ENCODE measurements around the gene GPR42. TPM values are rescaled to one million over a fixed set of nuclear protein-coding genes. Genes with fewer than 3 reads are reported as not detected.

GPR42 gene
- total RNA-seq, 1 donor from 2014 or later: not detected

- Histone ChIP-seq H3K9me3 (no peaks in the 10 kb centered on the region), H3K36me3 (no peaks in the 10 kb centered on the region), H3K27ac (no peak overlapping the region), H3K4me3 (no peak overlapping the region), H3K27me3 (no peaks in the 10 kb centered on the region), H3K4me1 (no peaks in the 10 kb centered on the region)
- no peak for DNase-seq
- intact Hi-C loops (cut with DNase I): no loop called here
- ATAC-seq: no peak
- TF ChIP-seq CTCF (IDR thresholded peaks at IDR 0.05): no peak
These were observed 17.6 kb downstream of the GPR42 start for GRCh38 chr19:35388277-35389054.

GRCh38 chr19:35389192-35389861 lies 18.5 kb downstream of the GPR42 start:
- no peak for TF ChIP-seq CTCF (IDR thresholded peaks at IDR 0.05)
- H3K27me3 ChIP-seq: no peaks in the 10 kb centered on the region

GRCh38 chr19:35392742-35393715 lies 22.2 kb downstream of the GPR42 start:
- Histone ChIP-seq H3K4me3 (no peak overlapping the region), H3K4me1 (peaks cover 5% of the 10 kb centered on the region), H3K27ac (no peak overlapping the region), H3K36me3 (no peaks in the 10 kb centered on the region), H3K27me3 (no peaks in the 10 kb centered on the region), H3K9me3 (no peaks in the 10 kb centered on the region)
- no peak for ATAC-seq
- TF ChIP-seq CTCF (IDR thresholded peaks at IDR 0.05): no peak
- intact Hi-C loops (cut with DNase I): no loop called here
- DNase-seq: no peak

More at GRCh38 chr19:35389192-35389861, 18.5 kb downstream of the GPR42 start:
- intact Hi-C loops (cut with DNase I): no loop called here
- H3K4me3 ChIP-seq: no peak overlapping the region
- no peaks in the 10 kb centered on the region for H3K9me3 ChIP-seq
- no peaks in the 10 kb centered on the region for H3K36me3 ChIP-seq
- ATAC-seq (no peak), DNase-seq (peak; percentile 9)
- H3K4me1 ChIP-seq: no peaks in the 10 kb centered on the region
- H3K27ac ChIP-seq: no peak overlapping the region

- no peaks in the 10 kb centered on the region for H3K9me3 ChIP-seq
- no peaks in the 10 kb centered on the region for H3K36me3 ChIP-seq
- no peak overlapping the region for H3K27ac ChIP-seq
- ATAC-seq (peak; percentile 72), DNase-seq (no peak)
- intact Hi-C loops (cut with DNase I): no loop called here
- H3K27me3 ChIP-seq: no peaks in the 10 kb centered on the region
- H3K4me3 ChIP-seq: no peak overlapping the region
- peaks cover 5% of the 10 kb centered on the region for H3K4me1 ChIP-seq
- TF ChIP-seq CTCF (IDR thresholded peaks at IDR 0.05): no peak
These were observed 24.7 kb downstream of the GPR42 start for GRCh38 chr19:35395382-35396199.
